HG02852 (cell line): ENCODE data around the gene CAMTA1.

Experiments used
- ATAC-seq: cut with Tn5 transposase; IDR thresholded peaks from one replicate; pipeline ENCODE4 v1.9.1; 2021; ENCODE audit warnings: mild to moderate bottlenecking, moderate library complexity; ENCODE audit not compliant: unreplicated experiment

CAMTA1 gene

DNA sequence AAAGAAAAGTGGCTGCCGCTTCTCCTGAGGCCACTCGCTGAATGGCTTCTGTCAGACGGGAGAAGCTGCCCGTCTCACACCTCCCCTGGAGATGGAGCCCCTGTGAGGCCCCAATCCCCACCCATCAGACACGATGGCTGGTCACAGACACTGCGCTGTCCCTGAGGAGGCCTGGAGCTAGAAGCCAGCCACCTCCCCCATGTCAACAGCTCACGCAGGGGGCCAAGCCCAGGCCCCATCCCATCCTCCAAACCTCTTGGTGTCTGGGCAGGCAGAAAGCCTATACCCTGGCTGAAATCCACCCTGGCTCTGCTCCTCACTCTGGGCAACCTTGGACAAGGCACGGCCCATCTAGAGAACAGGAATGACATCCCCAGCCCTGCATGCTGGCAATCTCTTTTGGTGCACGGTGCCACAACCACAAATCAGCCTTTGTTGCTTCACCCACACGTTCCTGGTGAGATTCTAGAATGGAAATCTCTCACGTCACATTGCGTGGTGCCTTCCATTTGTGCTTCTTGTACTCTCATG is 711.9 kb downstream of the CAMTA1 start:
- no peak for ATAC-seq

- ATAC-seq, result no peak
Observed at GRCh38 chr1:7500381-7501083, 715.3 kb downstream of the CAMTA1 start.

- ATAC-seq, result no peak
Observed at GRCh38 chr1:7501084-7501491, 715.8 kb downstream of the CAMTA1 start.

GRCh38 chr1:7501723-7502603 is 716.7 kb downstream of the CAMTA1 start:
- ATAC-seq, result no peak

DNA sequence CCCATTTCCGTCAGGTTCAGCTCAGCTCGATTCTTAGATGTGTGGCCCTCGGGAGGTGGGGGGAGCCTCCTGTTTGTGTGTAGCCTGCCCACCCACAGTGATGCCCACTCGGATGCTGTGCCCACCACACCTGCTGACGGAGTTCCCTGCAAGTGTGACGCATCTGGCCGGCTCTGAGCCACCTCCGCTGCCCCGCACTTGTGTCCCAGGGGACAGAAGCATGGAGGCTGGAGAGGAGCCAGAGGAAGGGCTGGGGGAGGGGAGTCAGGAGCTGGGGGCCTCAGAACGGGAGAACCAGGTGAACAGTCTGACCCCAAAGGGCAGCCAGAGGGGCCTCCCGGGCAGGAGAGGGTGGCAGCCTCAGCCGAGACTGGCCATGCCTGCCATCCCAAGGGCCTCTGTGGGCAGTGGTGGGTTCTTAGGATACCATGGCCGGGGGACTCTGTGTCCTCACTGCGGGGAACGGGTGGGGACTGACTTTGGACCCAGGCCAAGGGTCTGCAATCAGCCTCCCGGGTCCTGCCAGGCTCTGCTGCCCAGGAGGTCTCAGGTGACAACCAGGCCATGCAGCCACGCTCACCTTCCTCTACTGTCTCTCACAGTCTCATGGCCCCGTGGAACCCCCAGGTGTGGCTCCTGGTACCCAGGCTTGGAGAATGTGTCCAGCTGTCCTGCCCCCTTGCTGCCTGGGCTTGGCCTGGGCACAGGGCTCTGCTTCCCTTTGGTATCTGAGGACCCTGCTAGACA is 718.6 kb downstream of the CAMTA1 start:
- ATAC-seq, result no peak

GRCh38 chr1:7504438-7504720 is 719.1 kb downstream of the CAMTA1 start:
- no peak for ATAC-seq

DNA sequence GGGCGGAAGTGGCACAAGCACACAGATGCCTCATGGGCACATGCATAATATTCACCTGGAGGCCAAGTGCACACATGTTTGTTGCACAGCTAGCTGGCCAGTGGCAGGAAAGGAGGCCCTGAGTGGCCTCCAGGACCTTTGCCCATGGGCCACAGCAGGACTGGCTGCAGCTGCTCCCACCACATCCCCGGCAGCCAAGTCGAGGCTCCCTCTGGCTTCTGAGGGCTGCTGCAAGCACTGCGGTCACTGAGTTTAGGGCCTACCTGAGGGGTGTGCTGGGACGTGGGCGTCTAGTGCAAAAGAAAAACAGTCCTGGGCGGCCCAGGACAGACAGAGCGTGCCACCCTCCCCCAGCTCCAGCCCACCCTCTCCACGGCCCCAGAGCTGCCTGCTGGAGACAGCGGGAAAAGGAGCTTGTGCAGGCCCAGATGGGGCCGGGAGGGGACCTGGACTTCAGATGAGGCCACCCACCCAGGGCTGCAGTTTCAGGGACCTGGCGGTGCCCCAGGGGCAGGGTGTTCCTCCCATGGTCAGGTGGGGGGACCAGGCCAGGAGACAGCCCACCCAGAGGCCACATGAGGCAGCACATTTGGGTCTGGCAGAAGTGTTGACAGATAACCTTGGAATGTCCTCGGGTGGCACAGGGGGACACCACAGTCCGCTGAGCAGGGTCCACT is 720.0 kb downstream of the CAMTA1 start:
- ATAC-seq, result no peak

DNA sequence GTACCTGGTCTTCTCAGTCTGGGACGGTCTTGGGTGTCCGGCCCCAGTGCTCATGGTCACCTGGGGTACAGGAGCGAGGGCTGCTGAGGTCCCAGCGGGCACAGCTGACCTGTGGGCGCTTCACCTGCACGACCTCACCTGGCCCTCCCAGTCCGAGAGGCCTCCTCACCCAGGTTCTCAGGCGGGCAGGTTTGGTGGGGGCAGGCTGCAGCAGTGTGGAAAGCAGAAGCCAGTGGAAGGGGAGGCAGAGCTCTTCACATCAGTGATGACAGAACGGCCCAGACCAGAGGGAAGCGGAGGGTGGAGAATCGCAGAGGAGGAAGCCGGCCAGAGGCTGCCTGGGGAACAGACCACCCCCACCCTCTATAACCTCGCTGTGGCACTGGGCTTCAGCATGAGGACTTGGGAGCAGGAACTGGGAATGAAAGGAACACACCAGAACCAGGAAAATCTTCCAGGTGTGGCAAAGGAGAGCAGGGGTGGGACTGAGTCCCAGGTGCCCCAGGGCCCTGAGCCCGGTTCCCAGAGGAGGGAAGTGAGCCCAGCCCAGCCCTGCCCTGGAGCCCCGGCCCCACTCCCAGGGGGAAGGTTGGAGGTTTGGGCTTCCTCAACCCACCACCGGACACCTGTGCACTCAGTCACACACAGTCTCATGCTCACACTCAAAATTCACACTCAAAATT is 720.7 kb downstream of the CAMTA1 start:
- no peak for ATAC-seq

GRCh38 chr1:7506454-7507284 is 721.4 kb downstream of the CAMTA1 start:
- no peak for ATAC-seq

DNA sequence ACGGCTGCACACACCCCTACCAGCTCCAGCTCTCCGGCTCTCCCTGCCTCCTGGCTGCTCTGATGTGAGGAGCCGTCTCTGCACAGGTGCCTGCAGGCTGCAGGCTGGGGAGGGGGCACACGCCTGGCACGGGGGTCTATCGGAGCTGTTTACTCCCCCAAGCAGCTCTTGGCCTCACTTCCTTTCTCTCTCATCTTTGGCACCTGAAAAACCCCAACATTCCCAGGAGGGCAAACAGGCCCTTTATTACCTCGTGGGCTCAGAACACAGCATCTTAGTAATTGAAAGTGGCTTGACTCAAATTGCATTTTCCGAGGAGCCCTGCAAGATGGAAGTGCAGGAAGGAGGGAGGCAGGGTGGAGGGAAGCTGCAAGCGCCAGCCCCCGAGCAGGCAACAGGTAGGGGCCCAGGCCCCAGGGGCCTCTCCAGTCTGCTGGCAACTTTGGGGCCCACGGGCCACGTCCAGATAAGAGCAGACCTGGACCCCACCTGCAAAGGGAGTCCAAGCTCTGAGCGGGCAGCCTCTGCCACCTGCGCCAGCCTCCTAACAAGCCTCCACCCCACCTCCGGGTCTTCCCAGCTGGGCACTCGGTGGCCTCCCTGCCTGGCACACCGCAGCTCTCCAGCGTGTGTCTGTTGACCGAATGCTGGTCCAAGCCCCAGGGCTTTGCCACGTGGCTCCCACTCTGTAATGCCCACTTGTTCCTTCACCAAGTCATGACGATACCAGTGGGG is 722.2 kb downstream of the CAMTA1 start:
- ATAC-seq, result no peak

- ATAC-seq, result no peak
Observed at GRCh38 chr1:7508052-7508933, 723.0 kb downstream of the CAMTA1 start.

GRCh38 chr1:7508934-7509519 is 723.8 kb downstream of the CAMTA1 start:
- no peak for ATAC-seq

GRCh38 chr1:7509598-7509997 is 724.3 kb downstream of the CAMTA1 start:
- ATAC-seq, result no peak

DNA sequence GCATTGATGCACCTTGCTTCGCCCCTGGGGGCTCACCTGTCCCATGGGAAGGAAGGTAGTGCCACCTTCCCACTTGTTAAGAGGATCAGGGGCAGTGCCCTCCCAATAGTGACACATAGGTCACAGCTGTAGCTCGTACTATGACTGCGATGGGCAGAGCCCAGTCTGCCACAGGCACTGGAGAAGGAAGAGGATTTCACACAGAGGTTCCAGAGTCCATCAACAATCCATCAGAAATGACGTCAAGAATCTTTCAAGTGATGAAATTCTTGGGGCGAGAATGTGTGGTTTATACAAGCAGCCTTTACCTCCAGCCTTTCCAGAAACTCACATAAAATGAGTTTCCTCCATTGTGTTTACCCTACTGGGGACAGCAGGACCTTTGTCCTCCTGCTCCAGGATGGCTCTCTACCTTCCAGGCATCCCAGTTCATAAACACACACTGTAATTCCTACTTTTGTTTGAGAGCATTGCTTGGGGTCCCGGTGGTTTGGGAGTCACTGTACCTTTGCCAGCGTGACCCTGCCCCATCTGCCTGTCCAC is 725.2 kb downstream of the CAMTA1 start:
- no peak for ATAC-seq

DNA sequence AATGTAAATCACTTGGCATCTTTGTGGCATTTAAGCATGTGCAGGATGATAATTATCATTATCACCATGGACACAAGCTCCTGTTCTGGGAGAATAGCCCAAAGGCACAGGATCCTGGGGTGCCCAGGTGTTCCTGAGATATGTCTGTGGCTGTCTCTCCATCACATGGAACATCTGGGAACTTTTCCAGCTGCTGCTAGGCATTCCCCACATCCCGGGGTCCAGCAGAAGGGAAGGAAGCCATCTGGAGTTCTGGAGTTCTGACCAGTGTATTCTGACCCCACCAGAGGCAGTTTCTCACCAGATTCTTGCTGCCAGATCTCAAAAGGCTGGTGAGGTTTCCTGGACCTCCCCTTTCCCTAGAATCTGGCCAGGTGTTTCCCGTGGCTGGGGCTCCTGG is 726.1 kb downstream of the CAMTA1 start:
- ATAC-seq, result no peak

GRCh38 chr1:7513081-7513480 is 727.8 kb downstream of the CAMTA1 start:
- ATAC-seq, result no peak

GRCh38 chr1:7515175-7515574 is 729.9 kb downstream of the CAMTA1 start:
- no peak for ATAC-seq
